Liver (tissue), 9 donors: ENCODE results near the gene PALD1. TPM values are rescaled to one million over a fixed set of nuclear protein-coding genes. Genes with fewer than 3 reads are reported as not detected.

ENCODE experiments used
- DNase-seq: peaks from one replicate; pipeline ENCODE4 v3.0.0-alpha.2; 2017; ENCODE audit warnings: low spot score
- H3K27ac ChIP-seq, 2 donors: one replicate each; pipeline ENCODE4 v1.7.0; 2013; ENCODE audit warnings: inconsistent platforms in 2 of 2, low read length in 2 of 2, control low read depth in 1 of 2, low read depth in 1 of 2, mild to moderate bottlenecking in 1 of 2
- H3K27me3 ChIP-seq, 4 donors: one replicate each; pipeline versions ENCODE4 v1.6.1 to v1.7.0; 2013; ENCODE audit warnings: low read length in 3 of 4, inconsistent platforms in 1 of 4, mild to moderate bottlenecking in 1 of 4, moderate library complexity in 1 of 4; ENCODE audit not compliant: control insufficient read depth in 4 of 4, insufficient read depth in 4 of 4
- H3K36me3 ChIP-seq, 4 donors: one replicate each; pipeline versions ENCODE4 v1.6.1 to v1.7.0; 2013; ENCODE audit warnings: low read length in 3 of 4, mild to moderate bottlenecking in 3 of 4, low read depth in 1 of 4, moderate library complexity in 1 of 4; ENCODE audit not compliant: control insufficient read depth in 4 of 4, insufficient read depth in 3 of 4
- H3K4me1 ChIP-seq, 4 donors: one replicate each; pipeline versions ENCODE4 v1.6.1 to v1.7.0; 2013; ENCODE audit warnings: low read length in 3 of 4, mild to moderate bottlenecking in 3 of 4, moderate library complexity in 1 of 4; ENCODE audit not compliant: control insufficient read depth in 4 of 4, insufficient read depth in 4 of 4
- H3K4me3 ChIP-seq, 3 donors: one replicate each; pipeline versions ENCODE4 v1.6.1 to v1.7.0; 2013; ENCODE audit warnings: low read length in 3 of 3, control low read depth in 1 of 3, low read depth in 1 of 3, mild to moderate bottlenecking in 1 of 3
- H3K9ac ChIP-seq, 2 donors: one replicate each; pipeline ENCODE4 v1.7.0; 2013; ENCODE audit warnings: low read length in 2 of 2, mild to moderate bottlenecking in 2 of 2, moderate library complexity in 2 of 2, control low read depth in 1 of 2, low read depth in 1 of 2
- H3K9me3 ChIP-seq, 4 donors: one replicate each; pipeline versions ENCODE4 v1.6.1 to v1.7.0; 2013; ENCODE audit warnings: low read length in 3 of 4; ENCODE audit not compliant: control insufficient read depth in 4 of 4
- EGR1 ChIP-seq, 2 donors: IDR thresholded peaks; 2 replicates each; pipeline ENCODE4 v1.6.1; 2016 to 2018; ENCODE audit warnings: antibody characterized with exemption in 2 of 2, low read depth in 2 of 2
- FOXA1 ChIP-seq: IDR thresholded peaks from 2 replicates; pipeline ENCODE4 v1.6.1; 2016; ENCODE audit warnings: antibody characterized with exemption
- HNF4A ChIP-seq, 2 donors: conservative IDR thresholded peaks; 2 replicates each; pipeline ENCODE4 v1.6.1; 2016; ENCODE audit warnings: antibody characterized with exemption in 2 of 2, mild to moderate bottlenecking in 2 of 2
- HNF4G ChIP-seq: IDR thresholded peaks from 2 replicates; pipeline ENCODE4 v1.6.1; 2016; ENCODE audit warnings: antibody characterized with exemption
- JUND ChIP-seq, 2 donors: IDR thresholded peaks; 2 replicates each; pipeline ENCODE4 v1.6.1; 2016; ENCODE audit warnings: antibody characterized with exemption in 2 of 2
- NR2F2 ChIP-seq: IDR thresholded peaks from 2 replicates; pipeline ENCODE4 v1.6.1; 2016; ENCODE audit warnings: antibody characterized with exemption
- RAD21 ChIP-seq, 2 donors: IDR thresholded peaks; 2 replicates each; pipeline ENCODE4 v1.6.1; 2016; ENCODE audit warnings: antibody characterized with exemption in 2 of 2, mild to moderate bottlenecking in 2 of 2
- RXRA ChIP-seq, 2 donors: IDR thresholded peaks; 2 replicates each; pipeline ENCODE4 v1.6.1; 2017 to 2018; ENCODE audit warnings: antibody characterized with exemption in 2 of 2, mild to moderate bottlenecking in 1 of 2
- SP1 ChIP-seq: IDR thresholded peaks from 2 replicates; pipeline ENCODE4 v1.6.1; 2018; ENCODE audit warnings: antibody characterized with exemption, mild to moderate bottlenecking
- TAF1 ChIP-seq: conservative IDR thresholded peaks from 2 replicates; pipeline ENCODE4 v1.6.1; 2016; ENCODE audit warnings: antibody characterized with exemption, mild to moderate bottlenecking
- YY1 ChIP-seq: IDR thresholded peaks from 2 replicates; pipeline ENCODE4 v1.6.1; 2016; ENCODE audit warnings: antibody characterized with exemption, mild to moderate bottlenecking
- WGBS: extraction: QIAGEN DNeasy Blood & Tissue Kit; methylation state at CpG from one replicate; pipeline ENCODE4 v1.1.7; 2013; 5-methylcytosine and 5-hydroxymethylcytosine counted together
- polyA plus RNA-seq, 2 donors: library from polyadenylated mRNA; stranded (reverse) in 1 of 2; unstranded in 1 of 2; fragments of 200-250 nt in 1 of 2; fragments of >200 nt in 1 of 2; fragmentation: Nextera tagmentation in 1 of 2; extraction: Ambion mirVana in 1 of 2; gene quantifications; one replicate each; pipeline versions ENCODE4 v1.2.1 to v1.2.3, GENCODE V29; 2013 to 2015
- total RNA-seq, 2 donors: library from RNA; depleted of rRNA; stranded (reverse); fragments of >200 nt; gene quantifications; one replicate each; pipeline ENCODE4 v1.2.3, GENCODE V29; 2014
- TF ChIP-seq, protein P1 (sequence below): fragments of 150-350 bp; IDR thresholded peaks from 2 replicates; pipeline ENCODE4 v1.5.1; 2017; ENCODE audit warnings: improper control_type of control experiment, low read depth, low read length; ENCODE audit not compliant: missing input control
- TF ChIP-seq, protein P2 (sequence below): IDR thresholded peaks from 2 replicates; pipeline ENCODE4 v1.6.1; 2016; ENCODE audit warnings: antibody characterized with exemption
- TF ChIP-seq, protein P3 (sequence below): IDR thresholded peaks from 2 replicates; pipeline ENCODE4 v1.6.1; 2016; ENCODE audit warnings: antibody characterized with exemption
- donor health status: healthy.
- donor health status: healthy.
- donor health status: healthy.
- donor health status: healthy.
- donor health status: healthy.

The PALD1 gene
- total and polyA plus RNA-seq, 4 donors: 0.72 to 4.2 (median 1.4) TPM

DNA sequence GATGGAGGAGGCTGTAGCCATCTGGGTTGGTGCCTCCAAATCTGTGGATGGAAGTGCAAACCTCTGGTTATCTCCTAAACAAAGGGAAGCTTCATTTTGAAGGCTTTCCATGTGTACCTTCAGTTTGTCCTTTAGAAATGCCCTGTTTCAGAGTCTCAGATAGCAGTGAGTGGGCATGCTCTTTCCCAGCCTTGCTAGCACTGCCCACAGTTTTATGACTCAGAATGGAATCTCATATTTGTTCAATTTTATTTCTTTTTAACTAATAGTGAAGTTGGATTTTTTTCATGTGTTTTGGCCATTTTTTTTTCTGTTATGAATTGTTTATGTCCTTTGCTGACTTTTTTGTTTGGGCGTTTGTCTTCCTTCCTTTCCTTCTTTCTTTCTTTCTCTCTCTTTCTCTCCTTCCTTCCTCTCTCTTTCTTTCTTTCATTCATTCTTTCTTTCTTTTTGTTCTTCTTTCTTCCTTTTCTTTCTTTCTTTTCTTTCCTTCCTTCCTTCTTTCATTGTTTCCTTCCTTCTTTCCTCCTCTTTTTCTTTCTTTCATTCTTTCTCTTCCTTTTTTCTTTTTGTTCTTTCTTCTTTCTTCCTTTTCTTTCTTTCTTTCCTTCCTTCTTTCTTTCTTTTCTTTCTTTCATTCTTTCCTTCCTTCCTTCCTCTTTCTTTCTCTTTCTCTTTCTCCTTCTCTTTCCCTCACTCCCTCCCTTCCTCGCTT lies 98.4 kb downstream of the PALD1 start:
- peaks cover 0 to 4% (median 2%) of the 10 kb centered on the region in 4 donors for H3K4me1 ChIP-seq
- H3K27me3 ChIP-seq: no peaks in the 10 kb centered on the region
- no peak overlapping the region for H3K27ac ChIP-seq
- WGBS: 68% methylated on average over 2 of the region's 2 CpGs
- H3K9me3 ChIP-seq: no peaks in the 10 kb centered on the region
- no peak overlapping the region for H3K9ac ChIP-seq
- TF ChIP-seq JUND (IDR thresholded peaks at IDR 0.05): no peak
- TF ChIP-seq, protein P1, sequence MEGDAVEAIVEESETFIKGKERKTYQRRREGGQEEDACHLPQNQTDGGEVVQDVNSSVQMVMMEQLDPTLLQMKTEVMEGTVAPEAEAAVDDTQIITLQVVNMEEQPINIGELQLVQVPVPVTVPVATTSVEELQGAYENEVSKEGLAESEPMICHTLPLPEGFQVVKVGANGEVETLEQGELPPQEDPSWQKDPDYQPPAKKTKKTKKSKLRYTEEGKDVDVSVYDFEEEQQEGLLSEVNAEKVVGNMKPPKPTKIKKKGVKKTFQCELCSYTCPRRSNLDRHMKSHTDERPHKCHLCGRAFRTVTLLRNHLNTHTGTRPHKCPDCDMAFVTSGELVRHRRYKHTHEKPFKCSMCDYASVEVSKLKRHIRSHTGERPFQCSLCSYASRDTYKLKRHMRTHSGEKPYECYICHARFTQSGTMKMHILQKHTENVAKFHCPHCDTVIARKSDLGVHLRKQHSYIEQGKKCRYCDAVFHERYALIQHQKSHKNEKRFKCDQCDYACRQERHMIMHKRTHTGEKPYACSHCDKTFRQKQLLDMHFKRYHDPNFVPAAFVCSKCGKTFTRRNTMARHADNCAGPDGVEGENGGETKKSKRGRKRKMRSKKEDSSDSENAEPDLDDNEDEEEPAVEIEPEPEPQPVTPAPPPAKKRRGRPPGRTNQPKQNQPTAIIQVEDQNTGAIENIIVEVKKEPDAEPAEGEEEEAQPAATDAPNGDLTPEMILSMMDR: no peak
- TF ChIP-seq SP1: no peak
- TF ChIP-seq, protein P2, sequence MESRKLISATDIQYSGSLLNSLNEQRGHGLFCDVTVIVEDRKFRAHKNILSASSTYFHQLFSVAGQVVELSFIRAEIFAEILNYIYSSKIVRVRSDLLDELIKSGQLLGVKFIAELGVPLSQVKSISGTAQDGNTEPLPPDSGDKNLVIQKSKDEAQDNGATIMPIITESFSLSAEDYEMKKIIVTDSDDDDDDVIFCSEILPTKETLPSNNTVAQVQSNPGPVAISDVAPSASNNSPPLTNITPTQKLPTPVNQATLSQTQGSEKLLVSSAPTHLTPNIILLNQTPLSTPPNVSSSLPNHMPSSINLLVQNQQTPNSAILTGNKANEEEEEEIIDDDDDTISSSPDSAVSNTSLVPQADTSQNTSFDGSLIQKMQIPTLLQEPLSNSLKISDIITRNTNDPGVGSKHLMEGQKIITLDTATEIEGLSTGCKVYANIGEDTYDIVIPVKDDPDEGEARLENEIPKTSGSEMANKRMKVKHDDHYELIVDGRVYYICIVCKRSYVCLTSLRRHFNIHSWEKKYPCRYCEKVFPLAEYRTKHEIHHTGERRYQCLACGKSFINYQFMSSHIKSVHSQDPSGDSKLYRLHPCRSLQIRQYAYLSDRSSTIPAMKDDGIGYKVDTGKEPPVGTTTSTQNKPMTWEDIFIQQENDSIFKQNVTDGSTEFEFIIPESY: no peak
- no peak for TF ChIP-seq FOXA1
- TF ChIP-seq, protein P3, sequence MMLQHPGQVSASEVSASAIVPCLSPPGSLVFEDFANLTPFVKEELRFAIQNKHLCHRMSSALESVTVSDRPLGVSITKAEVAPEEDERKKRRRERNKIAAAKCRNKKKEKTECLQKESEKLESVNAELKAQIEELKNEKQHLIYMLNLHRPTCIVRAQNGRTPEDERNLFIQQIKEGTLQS: no peak
- TF ChIP-seq EGR1 (IDR thresholded peaks at IDR 0.05; ENCODE audit: low read depth in 2 of 2): no peak
- no peak for TF ChIP-seq NR2F2
- no peak for TF ChIP-seq HNF4G
- no peak for TF ChIP-seq TAF1
- no peak for TF ChIP-seq RXRA (IDR thresholded peaks at IDR 0.05)
- TF ChIP-seq YY1: no peak
- no peak for TF ChIP-seq RAD21 (IDR thresholded peaks at IDR 0.05)
- DNase-seq: no peak
- no peaks in the 10 kb centered on the region for H3K36me3 ChIP-seq
- H3K4me3 ChIP-seq: no peak overlapping the region

DNA sequence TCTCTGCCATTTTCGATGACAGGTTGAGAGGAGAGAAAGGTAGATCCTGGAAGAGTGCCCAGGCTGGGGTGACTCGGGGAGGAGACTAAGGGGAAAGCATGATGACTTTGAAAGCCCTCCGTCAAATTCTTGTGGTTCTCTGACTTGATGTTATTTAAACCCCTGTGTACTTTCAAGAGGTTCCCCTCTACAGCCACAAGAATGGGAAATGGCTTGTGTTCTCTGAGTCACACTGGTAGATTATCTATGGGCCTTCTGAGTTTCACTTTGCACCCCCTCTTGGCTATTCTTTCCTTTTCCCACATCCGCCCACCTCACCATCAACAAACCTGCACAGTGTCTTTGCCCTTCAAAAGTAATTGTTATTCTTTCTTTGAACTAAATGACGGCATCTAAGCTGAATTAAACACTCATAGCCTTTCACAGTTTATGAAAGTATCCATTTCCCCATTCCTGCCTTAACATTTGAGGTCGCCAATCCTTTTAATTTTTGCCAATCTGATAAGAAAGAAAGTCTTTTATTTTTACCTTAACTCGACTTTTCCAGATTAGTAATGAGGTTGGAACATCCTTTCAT lies 99.9 kb downstream of the PALD1 start:
- H3K27me3 ChIP-seq: no peaks in the 10 kb centered on the region
- no peaks in the 10 kb centered on the region for H3K9me3 ChIP-seq
- TF ChIP-seq RXRA (IDR thresholded peaks at IDR 0.05) (no peak), SP1 (no peak), HNF4G (no peak), FOXA1 (no peak), HNF4A (conservative IDR thresholded peaks at IDR 0.05) (no peak), TAF1 (no peak), NR2F2 (no peak)
- TF ChIP-seq, protein P2: no peak
- H3K9ac ChIP-seq: no peak overlapping the region
- no peak overlapping the region for H3K4me3 ChIP-seq
- H3K36me3 ChIP-seq: no peaks in the 10 kb centered on the region
- DNase-seq: no peak
- H3K4me1 ChIP-seq: peaks cover 0 to 4% (median 2%) of the 10 kb centered on the region in 4 donors
- WGBS: 66% methylated on average over 7 of the region's 7 CpGs
- no peak overlapping the region for H3K27ac ChIP-seq
